Osteoblast (primary cell): ENCODE data around the gene MED13L. TPM values are rescaled to one million over a fixed set of nuclear protein-coding genes. Genes with fewer than 3 reads are reported as not detected.

Experiments
- DNase-seq: peaks from one replicate; pipeline ENCODE4 v3.0.0; 2011; ENCODE audit warnings: low spot score, mixed read lengths; ENCODE audit not compliant: insufficient read length; ENCODE audit errors: missing footprints
- H2AFZ ChIP-seq: 2 replicates; pipeline ENCODE4 v1.6.0; 2011; ENCODE audit warnings: mild to moderate bottlenecking, low read length
- H3K27ac ChIP-seq: 2 replicates; pipeline ENCODE4 v1.5.1; 2011; ENCODE audit warnings: mild to moderate bottlenecking, low read depth, low read length, moderate library complexity
- H3K27me3 ChIP-seq: 2 replicates; pipeline ENCODE4 v1.6.0; 2012; ENCODE audit warnings: mild to moderate bottlenecking, control low read depth, inconsistent platforms, low read length, moderate library complexity; ENCODE audit not compliant: insufficient read depth
- H3K36me3 ChIP-seq: 2 replicates; pipeline ENCODE4 v1.5.1; 2011; ENCODE audit warnings: mild to moderate bottlenecking, low read length, control low read depth, moderate library complexity; ENCODE audit not compliant: insufficient read depth
- H3K4me1 ChIP-seq: 2 replicates; pipeline ENCODE4 v1.5.1; 2011; ENCODE audit warnings: mild to moderate bottlenecking, low read length, control low read depth, moderate library complexity; ENCODE audit not compliant: insufficient read depth
- H3K4me2 ChIP-seq: 2 replicates; pipeline ENCODE4 v1.6.0; 2011; ENCODE audit warnings: mild to moderate bottlenecking, low read length; ENCODE audit not compliant: insufficient read depth
- H3K4me3 ChIP-seq: fragments of 200-600 bp; sonication (generic); 3 replicates; pipeline ENCODE4 v1.5.1; 2012; ENCODE audit warnings: mild to moderate bottlenecking, low read length, inconsistent platforms; ENCODE audit not compliant: insufficient read depth
- H3K79me2 ChIP-seq: 2 replicates; pipeline ENCODE4 v1.6.0; 2012; ENCODE audit warnings: mild to moderate bottlenecking, low read length, control low read depth, inconsistent platforms; ENCODE audit not compliant: insufficient read depth
- H3K9me3 ChIP-seq: 2 replicates; pipeline ENCODE4 v1.5.1; 2011; ENCODE audit warnings: low read depth, low read length, control low read depth
- H4K20me1 ChIP-seq: 2 replicates; pipeline ENCODE4 v1.6.0; 2012; ENCODE audit warnings: mild to moderate bottlenecking, low read length, control low read depth; ENCODE audit not compliant: insufficient read depth
- total RNA-seq: library from RNA; depleted of rRNA; stranded (reverse); fragments of >200 nt; gene quantifications from 2 replicates; pipeline ENCODE4 v1.2.3, GENCODE V29; 2012
- TF ChIP-seq, protein P1 (sequence below): IDR thresholded peaks from 2 replicates; pipeline ENCODE4 v1.5.1; 2011; ENCODE audit warnings: mild to moderate bottlenecking, low read depth, low read length, moderate library complexity; ENCODE audit errors: extremely low read depth

The MED13L gene
- total RNA-seq, 1 donor, result 359 TPM

DNA sequence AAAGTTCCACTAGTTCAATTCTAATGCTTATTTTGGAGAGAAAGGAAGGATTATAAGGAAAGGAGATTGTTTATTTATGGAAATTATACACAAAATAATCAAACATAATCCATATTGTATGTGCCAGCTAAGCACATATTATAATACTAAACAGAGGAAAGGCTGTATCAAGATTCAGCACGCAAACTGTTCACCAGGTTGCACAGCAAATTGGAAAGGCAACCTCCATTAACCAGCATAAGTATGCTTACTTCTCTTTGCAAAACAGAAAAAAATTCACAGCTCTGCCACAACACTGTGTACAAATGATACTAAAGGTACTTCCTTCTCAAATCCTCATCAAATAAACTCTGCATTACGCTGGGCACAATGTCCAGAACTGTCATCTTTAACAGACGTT lies 146.3 kb downstream of the MED13L start:
- Histone ChIP-seq H3K27ac (no peak overlapping the region), H3K4me2 (no peak overlapping the region), H4K20me1 (peaks cover 81% of the 10 kb centered on the region), H3K9me3 (no peaks in the 10 kb centered on the region), H3K4me3 (no peak overlapping the region), H3K4me1 (peaks cover 45% of the 10 kb centered on the region), H2AFZ (no peak overlapping the region), H3K36me3 (no peaks in the 10 kb centered on the region), H3K79me2 (peaks cover 90% of the 10 kb centered on the region), H3K27me3 (no peaks in the 10 kb centered on the region)
- DNase-seq, result no peak
- TF ChIP-seq, protein P1, sequence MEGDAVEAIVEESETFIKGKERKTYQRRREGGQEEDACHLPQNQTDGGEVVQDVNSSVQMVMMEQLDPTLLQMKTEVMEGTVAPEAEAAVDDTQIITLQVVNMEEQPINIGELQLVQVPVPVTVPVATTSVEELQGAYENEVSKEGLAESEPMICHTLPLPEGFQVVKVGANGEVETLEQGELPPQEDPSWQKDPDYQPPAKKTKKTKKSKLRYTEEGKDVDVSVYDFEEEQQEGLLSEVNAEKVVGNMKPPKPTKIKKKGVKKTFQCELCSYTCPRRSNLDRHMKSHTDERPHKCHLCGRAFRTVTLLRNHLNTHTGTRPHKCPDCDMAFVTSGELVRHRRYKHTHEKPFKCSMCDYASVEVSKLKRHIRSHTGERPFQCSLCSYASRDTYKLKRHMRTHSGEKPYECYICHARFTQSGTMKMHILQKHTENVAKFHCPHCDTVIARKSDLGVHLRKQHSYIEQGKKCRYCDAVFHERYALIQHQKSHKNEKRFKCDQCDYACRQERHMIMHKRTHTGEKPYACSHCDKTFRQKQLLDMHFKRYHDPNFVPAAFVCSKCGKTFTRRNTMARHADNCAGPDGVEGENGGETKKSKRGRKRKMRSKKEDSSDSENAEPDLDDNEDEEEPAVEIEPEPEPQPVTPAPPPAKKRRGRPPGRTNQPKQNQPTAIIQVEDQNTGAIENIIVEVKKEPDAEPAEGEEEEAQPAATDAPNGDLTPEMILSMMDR, result no peak

DNA sequence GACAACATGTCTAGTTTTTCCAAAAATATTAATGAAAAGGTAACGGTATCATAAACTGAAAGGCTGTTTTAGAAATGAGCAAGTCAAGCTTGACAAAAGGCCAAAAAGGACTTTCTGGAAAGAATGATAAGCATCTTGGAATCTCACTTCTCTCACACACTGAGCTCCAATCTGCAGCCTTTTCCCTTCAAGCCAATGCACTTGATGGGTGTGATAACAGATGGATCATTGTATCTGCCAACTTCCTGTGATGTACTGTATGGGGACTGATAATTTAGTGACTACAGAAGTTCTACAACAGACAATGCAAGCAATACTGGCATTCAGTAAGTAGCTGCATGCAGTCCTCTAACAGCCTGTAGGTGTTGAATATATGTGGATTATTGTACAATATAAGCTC lies 147.1 kb downstream of the MED13L start:
- H3K9me3 ChIP-seq, result no peaks in the 10 kb centered on the region
- no peaks in the 10 kb centered on the region for H3K27me3 ChIP-seq
- DNase-seq, result peak; percentile 61
- H3K79me2 ChIP-seq, result peaks cover 95% of the 10 kb centered on the region
- no peak overlapping the region for H3K4me3 ChIP-seq
- peak overlapping the region; percentile 13 for H3K4me2 ChIP-seq
- H3K4me1 ChIP-seq, result peaks cover 47% of the 10 kb centered on the region
- no peak overlapping the region for H2AFZ ChIP-seq
- TF ChIP-seq, protein P1, result no peak
- H3K27ac ChIP-seq, result peak overlapping the region; percentile 2
- peaks cover 86% of the 10 kb centered on the region for H4K20me1 ChIP-seq
- H3K36me3 ChIP-seq, result no peaks in the 10 kb centered on the region

- no peaks in the 10 kb centered on the region for H3K36me3 ChIP-seq
- H3K9me3 ChIP-seq, result no peaks in the 10 kb centered on the region
- H3K4me1 ChIP-seq, result peaks cover 45% of the 10 kb centered on the region
- H4K20me1 ChIP-seq, result peaks cover 80% of the 10 kb centered on the region
- H3K4me2 ChIP-seq, result no peak overlapping the region
- TF ChIP-seq, protein P1, result no peak
- H3K79me2 ChIP-seq, result peaks cover 95% of the 10 kb centered on the region
- no peak overlapping the region for H3K27ac ChIP-seq
- no peak overlapping the region for H2AFZ ChIP-seq
- DNase-seq, result no peak
- H3K27me3 ChIP-seq, result no peaks in the 10 kb centered on the region
- no peak overlapping the region for H3K4me3 ChIP-seq
Measured at GRCh38 chr12:116128779-116129178, 148.7 kb downstream of the MED13L start.

GRCh38 chr12:116127859-116128258 lies 149.6 kb downstream of the MED13L start:
- Histone ChIP-seq H4K20me1 (peaks cover 80% of the 10 kb centered on the region), H3K4me1 (peaks cover 45% of the 10 kb centered on the region), H3K4me3 (no peak overlapping the region), H2AFZ (no peak overlapping the region), H3K27ac (no peak overlapping the region), H3K36me3 (no peaks in the 10 kb centered on the region), H3K27me3 (no peaks in the 10 kb centered on the region), H3K79me2 (peaks cover 95% of the 10 kb centered on the region), H3K9me3 (no peaks in the 10 kb centered on the region), H3K4me2 (no peak overlapping the region)
- no peak for DNase-seq
- TF ChIP-seq, protein P1, result no peak
